Activated B cell treated with CpG ODN at 0.5 μM for 24 hours (primary cell): ENCODE data around the gene KIF2B. TPM values are rescaled to one million over a fixed set of nuclear protein-coding genes. Genes with fewer than 3 reads are reported as not detected.
"Not testable (repeated sequence)": the region's sequence is repeated elsewhere in the genome, so short reads cannot be mapped to it uniquely, and the experiment has no call there.

Source experiments
- ATAC-seq: fragments of 200-7000 bp; cut with Tn5 transposase; one replicate; pipeline ENCODE4 v1.10.0; 2021; ENCODE audit warnings: low read depth, mild to moderate bottlenecking, moderate library complexity
- CTCF ChIA-PET: fragments of 350-600 bp; sonication (Branson Sonifier 250); formaldehyde crosslinking; loops from one replicate; lab custom pipeline; 2021; ENCODE audit warnings: antibody characterized with exemption; lab: Charles Lee
- POLR2A ChIA-PET: fragments of 350-600 bp; sonication (Branson Sonifier 250); formaldehyde crosslinking; loops from one replicate; lab custom pipeline; 2021; ENCODE audit warnings: antibody characterized with exemption; lab: Charles Lee
- DNase-seq: peaks from one replicate; pipeline ENCODE4 v3.0.0; 2022
- H3K27ac Mint-ChIP-seq: one replicate; pipeline ENCODE4 v1.8.0; 2020; ENCODE audit warnings: mixed read lengths
- H3K27me3 Mint-ChIP-seq: one replicate; pipeline ENCODE4 v1.8.0; 2021; ENCODE audit warnings: mixed read lengths
- H3K36me3 Mint-ChIP-seq: one replicate; pipeline ENCODE4 v1.8.0; 2021; ENCODE audit warnings: low read depth, mixed read lengths
- H3K4me1 Mint-ChIP-seq: one replicate; pipeline ENCODE4 v1.8.0; 2021; ENCODE audit warnings: mixed read lengths
- H3K4me3 Mint-ChIP-seq: one replicate; pipeline ENCODE4 v1.8.0; 2020; ENCODE audit warnings: mild to moderate bottlenecking, mixed read lengths
- H3K9me3 Mint-ChIP-seq: one replicate; pipeline ENCODE4 v1.8.0; 2020; ENCODE audit warnings: mixed read lengths
- CTCF ChIP-seq: fragments of 200-600 bp; IDR thresholded peaks from one replicate; pipeline ENCODE4 v1.8.0; 2022; ENCODE audit warnings: antibody characterized with exemption, mild to moderate bottlenecking
- intact Hi-C: fragments of 100-400 bp; cut with micrococcal nuclease; formaldehyde crosslinking; loops from one replicate; pipeline ENCODE4 v1.15.1; 2024
- total RNA-seq: library from RNA; stranded (reverse); gene quantifications from 2 replicates; pipeline ENCODE4 v1.2.3, GENCODE V29; 2022

The KIF2B gene
- total RNA-seq, 1 donor from 2014 or later: not detected

- DNase-seq (no peak), ATAC-seq (no peak)
- intact Hi-C loops: no loop called here
- POLR2A ChIA-PET: no interaction called here
- H3K4me1 Mint-ChIP-seq: no peaks in the 10 kb centered on the region
- H3K27me3 Mint-ChIP-seq: no peaks in the 10 kb centered on the region
- H3K4me3 Mint-ChIP-seq: no peak overlapping the region
- H3K9me3 Mint-ChIP-seq: peaks cover 7% of the 10 kb centered on the region
- H3K36me3 Mint-ChIP-seq: no peaks in the 10 kb centered on the region
- no peak overlapping the region for H3K27ac Mint-ChIP-seq
- no peak for TF ChIP-seq CTCF
- CTCF ChIA-PET: no interaction called here
Measured at GRCh38 chr17:53837131-53837530, 14.4 kb downstream of the KIF2B start.

GRCh38 chr17:53844491-53845107 is 21.9 kb downstream of the KIF2B start:
- intact Hi-C loops: no loop called here
- no peak overlapping the region for H3K27ac Mint-ChIP-seq
- H3K4me3 Mint-ChIP-seq: no peak overlapping the region
- ATAC-seq (no peak), DNase-seq (no peak)
- ChIA-PET POLR2A (no interaction called here), CTCF (no interaction called here)
- no peaks in the 10 kb centered on the region for H3K4me1 Mint-ChIP-seq
- H3K9me3 Mint-ChIP-seq: peaks cover under 1% of the 10 kb centered on the region
- no peaks in the 10 kb centered on the region for H3K36me3 Mint-ChIP-seq
- no peak for TF ChIP-seq CTCF
- no peaks in the 10 kb centered on the region for H3K27me3 Mint-ChIP-seq

- DNase-seq, POLR2A ChIA-PET, intact Hi-C loops, H3K4me1 Mint-ChIP-seq, H3K4me3 Mint-ChIP-seq, H3K27me3 Mint-ChIP-seq, H3K36me3 Mint-ChIP-seq, CTCF ChIA-PET, H3K27ac Mint-ChIP-seq, ATAC-seq: not testable (repeated sequence)
- H3K9me3 Mint-ChIP-seq: peaks cover 13% of the 10 kb centered on the region
Measured at GRCh38 chr17:53871128-53871527, 48.4 kb downstream of the KIF2B start.
